Liver (tissue), 9 donors: ENCODE results near the gene STYXL2. TPM values are rescaled to one million over a fixed set of nuclear protein-coding genes. Genes with fewer than 3 reads are reported as not detected.

Experiments used
- DNase-seq: peaks from one replicate; pipeline ENCODE4 v3.0.0-alpha.2; 2017; ENCODE audit warnings: low spot score
- H3K27ac ChIP-seq, 2 donors: one replicate each; pipeline ENCODE4 v1.7.0; 2013; ENCODE audit warnings: inconsistent platforms in 2 of 2, low read length in 2 of 2, control low read depth in 1 of 2, low read depth in 1 of 2, mild to moderate bottlenecking in 1 of 2
- H3K27me3 ChIP-seq, 4 donors: one replicate each; pipeline versions ENCODE4 v1.6.1 to v1.7.0; 2013; ENCODE audit warnings: low read length in 3 of 4, inconsistent platforms in 1 of 4, mild to moderate bottlenecking in 1 of 4, moderate library complexity in 1 of 4; ENCODE audit not compliant: control insufficient read depth in 4 of 4, insufficient read depth in 4 of 4
- H3K36me3 ChIP-seq, 4 donors: one replicate each; pipeline versions ENCODE4 v1.6.1 to v1.7.0; 2013; ENCODE audit warnings: low read length in 3 of 4, mild to moderate bottlenecking in 3 of 4, low read depth in 1 of 4, moderate library complexity in 1 of 4; ENCODE audit not compliant: control insufficient read depth in 4 of 4, insufficient read depth in 3 of 4
- H3K4me1 ChIP-seq, 4 donors: one replicate each; pipeline versions ENCODE4 v1.6.1 to v1.7.0; 2013; ENCODE audit warnings: low read length in 3 of 4, mild to moderate bottlenecking in 3 of 4, moderate library complexity in 1 of 4; ENCODE audit not compliant: control insufficient read depth in 4 of 4, insufficient read depth in 4 of 4
- H3K4me3 ChIP-seq, 3 donors: one replicate each; pipeline versions ENCODE4 v1.6.1 to v1.7.0; 2013; ENCODE audit warnings: low read length in 3 of 3, control low read depth in 1 of 3, low read depth in 1 of 3, mild to moderate bottlenecking in 1 of 3
- H3K9ac ChIP-seq, 2 donors: one replicate each; pipeline ENCODE4 v1.7.0; 2013; ENCODE audit warnings: low read length in 2 of 2, mild to moderate bottlenecking in 2 of 2, moderate library complexity in 2 of 2, control low read depth in 1 of 2, low read depth in 1 of 2
- H3K9me3 ChIP-seq, 4 donors: one replicate each; pipeline versions ENCODE4 v1.6.1 to v1.7.0; 2013; ENCODE audit warnings: low read length in 3 of 4; ENCODE audit not compliant: control insufficient read depth in 4 of 4
- ATF3 ChIP-seq: IDR thresholded peaks from 2 replicates; pipeline ENCODE4 v1.6.1; 2016; ENCODE audit warnings: antibody characterized with exemption
- CTCF ChIP-seq: fragments of 150-350 bp; IDR thresholded peaks from 2 replicates; pipeline ENCODE4 v1.5.1; 2017; ENCODE audit warnings: improper control_type of control experiment, low read depth, low read length; ENCODE audit not compliant: missing input control
- EGR1 ChIP-seq, 2 donors: IDR thresholded peaks; 2 replicates each; pipeline ENCODE4 v1.6.1; 2016 to 2018; ENCODE audit warnings: antibody characterized with exemption in 2 of 2, low read depth in 2 of 2
- FOXA1 ChIP-seq: IDR thresholded peaks from 2 replicates; pipeline ENCODE4 v1.6.1; 2016; ENCODE audit warnings: antibody characterized with exemption
- FOXA2 ChIP-seq: IDR thresholded peaks from 2 replicates; pipeline ENCODE4 v1.6.1; 2016; ENCODE audit warnings: antibody characterized with exemption
- GABPA ChIP-seq, 2 donors: IDR thresholded peaks in 1 of 2; conservative IDR thresholded peaks in 1 of 2; 2 replicates each; pipeline ENCODE4 v1.6.1; 2016; ENCODE audit warnings: antibody characterized with exemption in 2 of 2, mild to moderate bottlenecking in 1 of 2, moderate library complexity in 1 of 2
- HNF4A ChIP-seq, 2 donors: conservative IDR thresholded peaks; 2 replicates each; pipeline ENCODE4 v1.6.1; 2016; ENCODE audit warnings: antibody characterized with exemption in 2 of 2, mild to moderate bottlenecking in 2 of 2
- HNF4G ChIP-seq: IDR thresholded peaks from 2 replicates; pipeline ENCODE4 v1.6.1; 2016; ENCODE audit warnings: antibody characterized with exemption
- JUND ChIP-seq, 2 donors: IDR thresholded peaks; 2 replicates each; pipeline ENCODE4 v1.6.1; 2016; ENCODE audit warnings: antibody characterized with exemption in 2 of 2
- MAX ChIP-seq: IDR thresholded peaks from 2 replicates; pipeline ENCODE4 v1.6.1; 2016; ENCODE audit warnings: antibody characterized with exemption
- NR2F2 ChIP-seq: IDR thresholded peaks from 2 replicates; pipeline ENCODE4 v1.6.1; 2016; ENCODE audit warnings: antibody characterized with exemption
- RAD21 ChIP-seq, 2 donors: IDR thresholded peaks; 2 replicates each; pipeline ENCODE4 v1.6.1; 2016; ENCODE audit warnings: antibody characterized with exemption in 2 of 2, mild to moderate bottlenecking in 2 of 2
- REST ChIP-seq: IDR thresholded peaks from 2 replicates; pipeline ENCODE4 v1.6.1; 2016; ENCODE audit warnings: antibody characterized with exemption, mild to moderate bottlenecking
- RXRA ChIP-seq, 2 donors: IDR thresholded peaks; 2 replicates each; pipeline ENCODE4 v1.6.1; 2017 to 2018; ENCODE audit warnings: antibody characterized with exemption in 2 of 2, mild to moderate bottlenecking in 1 of 2
- SP1 ChIP-seq: IDR thresholded peaks from 2 replicates; pipeline ENCODE4 v1.6.1; 2018; ENCODE audit warnings: antibody characterized with exemption, mild to moderate bottlenecking
- TAF1 ChIP-seq: conservative IDR thresholded peaks from 2 replicates; pipeline ENCODE4 v1.6.1; 2016; ENCODE audit warnings: antibody characterized with exemption, mild to moderate bottlenecking
- YY1 ChIP-seq: IDR thresholded peaks from 2 replicates; pipeline ENCODE4 v1.6.1; 2016; ENCODE audit warnings: antibody characterized with exemption, mild to moderate bottlenecking
- ZBTB33 ChIP-seq: IDR thresholded peaks from 2 replicates; pipeline ENCODE4 v1.6.1; 2016; ENCODE audit warnings: antibody characterized with exemption
- WGBS: extraction: QIAGEN DNeasy Blood & Tissue Kit; methylation state at CpG from one replicate; pipeline ENCODE4 v1.1.7; 2013; 5-methylcytosine and 5-hydroxymethylcytosine counted together
- polyA plus RNA-seq, 2 donors: library from polyadenylated mRNA; stranded (reverse) in 1 of 2; unstranded in 1 of 2; fragments of 200-250 nt in 1 of 2; fragments of >200 nt in 1 of 2; fragmentation: Nextera tagmentation in 1 of 2; extraction: Ambion mirVana in 1 of 2; gene quantifications; one replicate each; pipeline versions ENCODE4 v1.2.1 to v1.2.3, GENCODE V29; 2013 to 2015
- total RNA-seq, 2 donors: library from RNA; depleted of rRNA; stranded (reverse); fragments of >200 nt; gene quantifications; one replicate each; pipeline ENCODE4 v1.2.3, GENCODE V29; 2014
- donor health status: healthy.
- donor health status: healthy.
- donor health status: healthy.
- donor health status: healthy.
- donor health status: healthy.

The STYXL2 gene
- total and polyA plus RNA-seq, 4 donors = 0.28 TPM; not detected in 3

- WGBS = 77% methylated on average over 17 of the region's 17 CpGs
Measured at GRCh38 chr1:167128261-167129227, 34.7 kb downstream of the STYXL2 start.

GRCh38 chr1:167130829-167131510 lies 37.1 kb downstream of the STYXL2 start:
- Histone ChIP-seq H3K9me3 (no peaks in the 10 kb centered on the region), H3K36me3 (no peaks in the 10 kb centered on the region), H3K4me3 (no peak overlapping the region), H3K27me3 (peaks cover 0 to 2% (median 0%) of the 10 kb centered on the region in 4 donors), H3K9ac (no peak overlapping the region), H3K4me1 (no peaks in the 10 kb centered on the region), H3K27ac (no peak overlapping the region)
- no peak for DNase-seq
- 56% methylated on average over 4 of the region's 4 CpGs for WGBS
- TF ChIP-seq ATF3 (no peak), YY1 (no peak), CTCF (no peak), FOXA2 (no peak), RXRA (IDR thresholded peaks at IDR 0.05) (no peak), RAD21 (IDR thresholded peaks at IDR 0.05) (no peak), MAX (no peak), NR2F2 (no peak), ZBTB33 (no peak), FOXA1 (no peak), JUND (IDR thresholded peaks at IDR 0.05) (no peak), REST (no peak), SP1 (no peak), GABPA (IDR thresholded peaks at IDR 0.05 in 1 of 2, conservative IDR thresholded peaks at IDR 0.05 in 1 of 2) (no peak), HNF4A (conservative IDR thresholded peaks at IDR 0.05) (no peak), TAF1 (no peak), EGR1 (IDR thresholded peaks at IDR 0.05; ENCODE audit: low read depth in 2 of 2) (no peak), HNF4G (no peak)

More at GRCh38 chr1:167128261-167129227, 34.7 kb downstream of the STYXL2 start:
- H3K27me3 ChIP-seq = peaks cover 0 to 3% (median under 1%) of the 10 kb centered on the region in 4 donors
- H3K27ac ChIP-seq = no peak overlapping the region
- no peaks in the 10 kb centered on the region for H3K36me3 ChIP-seq
- H3K9ac ChIP-seq = no peak overlapping the region
- DNase-seq = no peak
- H3K4me1 ChIP-seq = no peaks in the 10 kb centered on the region
- H3K9me3 ChIP-seq = no peaks in the 10 kb centered on the region
- TF ChIP-seq EGR1 (IDR thresholded peaks at IDR 0.05; ENCODE audit: low read depth in 2 of 2) (no peak), RAD21 (IDR thresholded peaks at IDR 0.05) (peak in 1 of 2 donors; percentile 8)
- H3K4me3 ChIP-seq = no peak overlapping the region
